AG04449 (cell line): ENCODE results near the gene ZNF644.

Experiments
- CTCF ChIA-PET: fragments of 350-600 bp; formaldehyde crosslinking; extraction: SDS; loops from one replicate; lab custom pipeline; 2021; ENCODE audit warnings: antibody characterized with exemption; lab: Yijun Ruan, JAX
- POLR2A ChIA-PET: fragments of 400-600, 350-600 bp; formaldehyde crosslinking; extraction: SDS; loops from one replicate; lab custom pipeline; 2020; ENCODE audit warnings: antibody characterized with exemption, inconsistent platforms; lab: Yijun Ruan, JAX
- DNase-seq: peaks from one replicate; pipeline ENCODE4 v3.0.0-alpha.2; 2010; ENCODE audit warnings: low read depth, low spot score
- H3K4me3 ChIP-seq: 2 replicates; pipeline ENCODE4 v1.5.1; 2011; ENCODE audit warnings: low read depth, mild to moderate bottlenecking, control low read depth, low read length
- CTCF ChIP-seq: IDR thresholded peaks from one replicate; pipeline ENCODE4 v1.5.1; 2011; ENCODE audit warnings: mild to moderate bottlenecking, moderate library complexity, low read length, control low read depth, inconsistent platforms; ENCODE audit not compliant: insufficient read depth; ENCODE audit errors: missing control alignments

ZNF644 gene

GRCh38 chr1:90922996-90923395, 98.8 kb downstream of the ZNF644 start:
- ChIA-PET POLR2A (no interaction called here), CTCF (interaction anchor here (1.2 kb wide), 1 partner anchor 88 kb away, joined by 3 read pairs; no protein-coding TSS in a partner anchor)
- TF ChIP-seq CTCF, result no peak
- DNase-seq, result no peak
- no peak overlapping the region for H3K4me3 ChIP-seq

GRCh38 chr1:90922202-90922601, 99.6 kb downstream of the ZNF644 start:
- H3K4me3 ChIP-seq, result no peak overlapping the region
- POLR2A ChIA-PET, result no interaction called here
- CTCF ChIA-PET, result interaction anchor here (1.2 kb wide), 1 partner anchor 89 kb away, joined by 3 read pairs; no protein-coding TSS in a partner anchor
- no peak for DNase-seq
- no peak for TF ChIP-seq CTCF

GRCh38 chr1:90919900-90920299, 101.9 kb downstream of the ZNF644 start:
- ChIA-PET POLR2A (no interaction called here), CTCF (interaction anchor here (1.0 kb wide), 1 partner anchor 39 kb away, joined by 3 read pairs; no protein-coding TSS in a partner anchor)
- no peak for TF ChIP-seq CTCF
- no peak for DNase-seq
- no peak overlapping the region for H3K4me3 ChIP-seq

- CTCF ChIA-PET, result interaction anchor here (1.0 kb wide), 1 partner anchor 40 kb away, joined by 3 read pairs; no protein-coding TSS in a partner anchor
- H3K4me3 ChIP-seq, result no peak overlapping the region
- DNase-seq, result no peak
- no peak for TF ChIP-seq CTCF
- POLR2A ChIA-PET, result no interaction called here
These were observed 102.6 kb downstream of the ZNF644 start for GRCh38 chr1:90919190-90919719.

- no peak overlapping the region for H3K4me3 ChIP-seq
- no peak for DNase-seq
- ChIA-PET POLR2A (no interaction called here), CTCF (no interaction called here)
- no peak for TF ChIP-seq CTCF
These were observed 110.5 kb downstream of the ZNF644 start for GRCh38 chr1:90911353-90911752.

GRCh38 chr1:90902672-90903071, 119.2 kb downstream of the ZNF644 start:
- TF ChIP-seq CTCF, result no peak
- CTCF ChIA-PET, result no interaction called here
- no peak for DNase-seq
- H3K4me3 ChIP-seq, result no peak overlapping the region
- POLR2A ChIA-PET, result no interaction called here
